A673 (cell line): ENCODE measurements around the gene WDR27.

Source experiments
- EZH2 ChIP-seq: fragments of 200-600 bp; sonication (generic); IDR thresholded peaks from 2 replicates; pipeline ENCODE4 v1.6.1; 2017; ENCODE audit warnings: borderline replicate concordance, low read depth, mild to moderate bottlenecking, mixed read lengths, antibody characterized with exemption, low read length; ENCODE audit not compliant: poor library complexity, severe bottlenecking
- TF ChIP-seq, protein P1 (sequence below): fragments of 300-800, 200-600 bp; sonication (generic); conservative IDR thresholded peaks from 2 replicates; pipeline ENCODE4 v1.5.1; 2017; ENCODE audit warnings: low read depth, mild to moderate bottlenecking, antibody characterized with exemption, low read length, moderate library complexity, mixed read lengths

- TF ChIP-seq, protein P1, sequence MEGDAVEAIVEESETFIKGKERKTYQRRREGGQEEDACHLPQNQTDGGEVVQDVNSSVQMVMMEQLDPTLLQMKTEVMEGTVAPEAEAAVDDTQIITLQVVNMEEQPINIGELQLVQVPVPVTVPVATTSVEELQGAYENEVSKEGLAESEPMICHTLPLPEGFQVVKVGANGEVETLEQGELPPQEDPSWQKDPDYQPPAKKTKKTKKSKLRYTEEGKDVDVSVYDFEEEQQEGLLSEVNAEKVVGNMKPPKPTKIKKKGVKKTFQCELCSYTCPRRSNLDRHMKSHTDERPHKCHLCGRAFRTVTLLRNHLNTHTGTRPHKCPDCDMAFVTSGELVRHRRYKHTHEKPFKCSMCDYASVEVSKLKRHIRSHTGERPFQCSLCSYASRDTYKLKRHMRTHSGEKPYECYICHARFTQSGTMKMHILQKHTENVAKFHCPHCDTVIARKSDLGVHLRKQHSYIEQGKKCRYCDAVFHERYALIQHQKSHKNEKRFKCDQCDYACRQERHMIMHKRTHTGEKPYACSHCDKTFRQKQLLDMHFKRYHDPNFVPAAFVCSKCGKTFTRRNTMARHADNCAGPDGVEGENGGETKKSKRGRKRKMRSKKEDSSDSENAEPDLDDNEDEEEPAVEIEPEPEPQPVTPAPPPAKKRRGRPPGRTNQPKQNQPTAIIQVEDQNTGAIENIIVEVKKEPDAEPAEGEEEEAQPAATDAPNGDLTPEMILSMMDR: no peak
- TF ChIP-seq EZH2: no peak
Measured at GRCh38 chr6:169623343-169623742, 78.5 kb downstream of the WDR27 start.
